Smooth muscle cell (in vitro differentiated cells): ENCODE measurements around the gene B3GAT2. TPM values are rescaled to one million over a fixed set of nuclear protein-coding genes. Genes with fewer than 3 reads are reported as not detected.

ENCODE experiments used
- DNase-seq: peaks from one replicate; lab custom pipeline; 2025; ENCODE audit not compliant: unreplicated experiment; lab: John Stamatoyannopoulos, UW
- H2AFZ ChIP-seq: fragments of 200-600 bp; sonication (generic); 2 replicates; pipeline ENCODE4 v1.6.0; 2016; ENCODE audit warnings: antibody characterized with exemption, low read depth, mild to moderate bottlenecking
- H3F3A ChIP-seq: fragments of 200-600 bp; sonication (generic); 2 replicates; pipeline ENCODE4 v1.6.0; 2017; ENCODE audit warnings: antibody characterized with exemption, low read depth
- H3K27ac ChIP-seq: fragments of 200-600 bp; sonication (generic); 2 replicates; pipeline ENCODE4 v1.5.1; 2016; ENCODE audit warnings: low read depth, mild to moderate bottlenecking
- H3K27me3 ChIP-seq: fragments of 200-600 bp; sonication (generic); 2 replicates; pipeline ENCODE4 v1.6.1; 2016; ENCODE audit warnings: low read depth, mild to moderate bottlenecking
- H3K36me3 ChIP-seq: fragments of 200-600 bp; sonication (generic); 2 replicates; pipeline ENCODE4 v1.5.1; 2016; ENCODE audit warnings: low read depth
- H3K4me1 ChIP-seq: fragments of 200-600 bp; sonication (generic); 2 replicates; pipeline ENCODE4 v1.5.1; 2016; ENCODE audit warnings: low read depth
- H3K4me2 ChIP-seq: fragments of 200-600 bp; sonication (generic); 2 replicates; pipeline ENCODE4 v1.6.0; 2016; ENCODE audit warnings: mild to moderate bottlenecking
- H3K4me3 ChIP-seq: fragments of 200-600 bp; sonication (generic); 2 replicates; pipeline ENCODE4 v1.5.1; 2016; ENCODE audit warnings: mild to moderate bottlenecking
- H3K79me2 ChIP-seq: fragments of 200-600 bp; sonication (generic); 2 replicates; pipeline ENCODE4 v1.6.0; 2016; ENCODE audit warnings: low read depth, mild to moderate bottlenecking
- H3K9ac ChIP-seq: fragments of 200-600 bp; sonication (generic); 2 replicates; pipeline ENCODE4 v1.6.0; 2016; ENCODE audit warnings: low read depth
- H3K9me3 ChIP-seq: fragments of 200-600 bp; sonication (generic); replicated peaks from 2 replicates; pipeline ENCODE4 v1.5.1; 2016; ENCODE audit warnings: low read depth
- H4K20me1 ChIP-seq: fragments of 200-600 bp; sonication (generic); 2 replicates; pipeline ENCODE4 v1.6.0; 2016; ENCODE audit warnings: low read depth
- WGBS: methylation state at CpG from one replicate; pipeline ENCODE4 v1.1.7; 2016; ENCODE audit warnings: low lambda C conversion rate; 5-methylcytosine and 5-hydroxymethylcytosine counted together
- polyA plus RNA-seq: library from polyadenylated mRNA; unstranded; fragments of >200 nt; fragmentation: Nextera tagmentation; extraction: Ambion mirVana; gene quantifications from 2 replicates; pipeline ENCODE4 v1.2.1, GENCODE V29; 2016
- total RNA-seq: library from RNA; depleted of rRNA; stranded (reverse); fragments of >200 nt; gene quantifications from 2 replicates; pipeline ENCODE4 v1.2.3, GENCODE V29; 2014
- TF ChIP-seq, protein P1 (sequence below): fragments of 200-600 bp; sonication (generic); IDR thresholded peaks from 2 replicates; pipeline ENCODE4 v1.5.1; 2017; ENCODE audit warnings: borderline replicate concordance, mild to moderate bottlenecking, antibody characterized with exemption; ENCODE audit not compliant: insufficient read depth, poor library complexity, severe bottlenecking

Gene B3GAT2
- total and polyA plus RNA-seq, 2 experiments from 2014 or later = 0.13 to 0.14 TPM

DNA sequence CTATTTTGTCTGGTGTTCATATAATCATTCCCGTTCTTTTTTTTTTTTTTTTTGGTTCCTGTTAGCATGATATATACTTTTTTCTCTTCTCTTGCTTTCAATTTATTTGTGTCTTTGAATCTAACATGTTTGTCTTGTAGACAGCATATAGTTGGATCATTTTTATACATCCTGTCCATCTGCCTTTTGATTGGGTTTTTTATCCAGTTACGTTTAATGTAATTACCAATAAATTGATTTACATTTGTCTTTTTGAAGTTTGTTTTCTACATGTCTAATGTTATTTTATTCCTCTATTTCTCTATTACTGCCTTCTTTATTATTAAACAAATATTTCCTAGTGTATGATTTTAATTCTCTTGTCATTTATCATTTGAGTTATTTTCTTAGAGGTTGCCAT lies 84.4 kb downstream of the B3GAT2 start:
- TF ChIP-seq, protein P1, sequence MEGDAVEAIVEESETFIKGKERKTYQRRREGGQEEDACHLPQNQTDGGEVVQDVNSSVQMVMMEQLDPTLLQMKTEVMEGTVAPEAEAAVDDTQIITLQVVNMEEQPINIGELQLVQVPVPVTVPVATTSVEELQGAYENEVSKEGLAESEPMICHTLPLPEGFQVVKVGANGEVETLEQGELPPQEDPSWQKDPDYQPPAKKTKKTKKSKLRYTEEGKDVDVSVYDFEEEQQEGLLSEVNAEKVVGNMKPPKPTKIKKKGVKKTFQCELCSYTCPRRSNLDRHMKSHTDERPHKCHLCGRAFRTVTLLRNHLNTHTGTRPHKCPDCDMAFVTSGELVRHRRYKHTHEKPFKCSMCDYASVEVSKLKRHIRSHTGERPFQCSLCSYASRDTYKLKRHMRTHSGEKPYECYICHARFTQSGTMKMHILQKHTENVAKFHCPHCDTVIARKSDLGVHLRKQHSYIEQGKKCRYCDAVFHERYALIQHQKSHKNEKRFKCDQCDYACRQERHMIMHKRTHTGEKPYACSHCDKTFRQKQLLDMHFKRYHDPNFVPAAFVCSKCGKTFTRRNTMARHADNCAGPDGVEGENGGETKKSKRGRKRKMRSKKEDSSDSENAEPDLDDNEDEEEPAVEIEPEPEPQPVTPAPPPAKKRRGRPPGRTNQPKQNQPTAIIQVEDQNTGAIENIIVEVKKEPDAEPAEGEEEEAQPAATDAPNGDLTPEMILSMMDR = no peak
- Histone ChIP-seq H3K27ac (no peak overlapping the region), H4K20me1 (no peaks in the 10 kb centered on the region), H3K4me1 (peaks cover 7% of the 10 kb centered on the region), H3K4me2 (no peak overlapping the region), H3K9ac (no peak overlapping the region), H3K36me3 (no peaks in the 10 kb centered on the region), H3K4me3 (no peak overlapping the region), H2AFZ (no peak overlapping the region), H3K27me3 (no peaks in the 10 kb centered on the region), H3F3A (no peaks in the 10 kb centered on the region), H3K9me3 (peaks cover 9% of the 10 kb centered on the region), H3K79me2 (no peaks in the 10 kb centered on the region)
- WGBS = 94% methylated on average over 2 of the region's 2 CpGs
- DNase-seq = no peak

DNA sequence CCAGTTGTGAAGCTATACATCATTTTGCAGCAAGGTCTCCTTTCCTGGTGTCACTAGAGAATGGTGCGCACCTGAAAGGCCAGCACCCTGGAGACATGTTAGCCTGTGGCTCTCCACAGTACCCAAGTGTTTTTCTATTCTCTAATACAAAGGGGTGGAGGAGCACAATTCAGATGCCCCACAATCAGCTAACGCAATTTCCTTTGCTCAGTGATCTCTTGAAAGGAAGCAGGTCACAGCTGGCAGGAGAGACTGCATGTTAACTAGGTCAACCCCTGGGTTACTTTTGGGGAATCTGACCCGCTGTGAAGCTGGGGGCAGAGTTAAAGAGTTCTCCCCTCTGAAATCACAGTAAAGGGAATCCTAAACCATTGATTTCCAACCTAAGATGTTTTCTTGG lies 92.5 kb downstream of the B3GAT2 start:
- Histone ChIP-seq H3K4me1 (peaks cover 12% of the 10 kb centered on the region), H3K27me3 (no peaks in the 10 kb centered on the region), H4K20me1 (no peaks in the 10 kb centered on the region), H3K4me3 (no peak overlapping the region), H3K4me2 (no peak overlapping the region), H2AFZ (no peak overlapping the region), H3K36me3 (no peaks in the 10 kb centered on the region), H3K9ac (no peak overlapping the region), H3K79me2 (no peaks in the 10 kb centered on the region), H3K9me3 (no peaks in the 10 kb centered on the region), H3K27ac (no peak overlapping the region), H3F3A (no peaks in the 10 kb centered on the region)
- WGBS = 89% methylated on average over 3 of the region's 3 CpGs
- DNase-seq = no peak
- TF ChIP-seq, protein P1 = no peak

DNA sequence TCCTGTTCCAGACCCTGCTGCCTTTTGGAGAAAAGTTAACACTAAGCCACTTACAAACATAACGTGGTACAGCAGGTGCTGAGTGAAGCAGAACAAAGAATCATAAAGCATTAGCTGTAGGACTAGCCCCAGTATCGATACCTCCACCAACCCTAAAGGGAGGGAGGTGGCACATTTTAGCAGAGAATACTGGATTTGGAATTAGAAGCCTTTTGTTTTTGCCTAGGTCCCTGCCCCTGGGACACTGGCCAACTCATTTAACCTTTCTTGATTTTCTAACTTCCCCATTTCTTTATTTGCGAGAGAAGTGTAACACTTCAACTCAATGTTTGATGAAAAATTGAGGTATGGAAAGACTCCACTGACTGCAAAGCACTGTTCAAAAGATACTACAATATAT lies 93.5 kb downstream of the B3GAT2 start:
- 79% methylated on average over 3 of the region's 3 CpGs for WGBS

DNA sequence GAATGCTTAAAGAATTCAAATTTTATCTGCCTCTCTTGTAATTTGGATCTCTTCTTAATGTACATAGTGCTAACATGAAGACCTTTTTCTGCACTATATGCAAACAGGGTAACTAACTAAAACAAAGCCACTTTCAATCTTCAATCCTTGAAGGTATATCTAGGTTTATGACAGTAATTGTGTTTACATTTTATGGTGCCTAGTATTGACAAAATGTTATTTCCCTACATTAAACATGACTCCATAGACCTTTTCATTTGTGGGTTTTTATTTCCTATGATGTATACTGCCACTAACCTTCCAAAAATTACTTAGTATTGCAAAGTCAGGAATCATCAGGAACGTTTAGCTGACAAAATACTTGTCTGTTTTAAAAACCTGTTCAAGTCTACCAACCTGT lies 95.9 kb downstream of the B3GAT2 start:
- H3K79me2 ChIP-seq = no peaks in the 10 kb centered on the region
- no peaks in the 10 kb centered on the region for H4K20me1 ChIP-seq
- DNase-seq = no peak
- WGBS = 100% methylated on average over 1 of the region's 1 CpG
- H3K27ac ChIP-seq = no peak overlapping the region
- no peak overlapping the region for H3K9ac ChIP-seq
- H3K4me2 ChIP-seq = no peak overlapping the region
- H3K4me1 ChIP-seq = peaks cover 12% of the 10 kb centered on the region
- no peak overlapping the region for H2AFZ ChIP-seq
- H3K4me3 ChIP-seq = no peak overlapping the region
- TF ChIP-seq, protein P1 = no peak
- peaks cover 4% of the 10 kb centered on the region for H3K36me3 ChIP-seq
- no peaks in the 10 kb centered on the region for H3K9me3 ChIP-seq
- no peaks in the 10 kb centered on the region for H3F3A ChIP-seq
- H3K27me3 ChIP-seq = no peaks in the 10 kb centered on the region

More for the DNA sequence above, 93.5 kb downstream of the B3GAT2 start:
- Histone ChIP-seq H3K9ac (no peak overlapping the region), H3F3A (no peaks in the 10 kb centered on the region), H3K4me2 (no peak overlapping the region), H3K36me3 (peaks cover 4% of the 10 kb centered on the region), H3K27ac (no peak overlapping the region), H4K20me1 (no peaks in the 10 kb centered on the region), H3K9me3 (no peaks in the 10 kb centered on the region), H3K79me2 (no peaks in the 10 kb centered on the region), H3K4me3 (no peak overlapping the region), H2AFZ (no peak overlapping the region), H3K4me1 (peaks cover 12% of the 10 kb centered on the region), H3K27me3 (no peaks in the 10 kb centered on the region)
- TF ChIP-seq, protein P1 = no peak
- no peak for DNase-seq
